ENCODE results near the gene FBXO38.

GRCh38 chr5:148385094-148385493 lies 1.3 kb downstream of the FBXO38 start:
- TF ChIP-seq, protein P1, sequence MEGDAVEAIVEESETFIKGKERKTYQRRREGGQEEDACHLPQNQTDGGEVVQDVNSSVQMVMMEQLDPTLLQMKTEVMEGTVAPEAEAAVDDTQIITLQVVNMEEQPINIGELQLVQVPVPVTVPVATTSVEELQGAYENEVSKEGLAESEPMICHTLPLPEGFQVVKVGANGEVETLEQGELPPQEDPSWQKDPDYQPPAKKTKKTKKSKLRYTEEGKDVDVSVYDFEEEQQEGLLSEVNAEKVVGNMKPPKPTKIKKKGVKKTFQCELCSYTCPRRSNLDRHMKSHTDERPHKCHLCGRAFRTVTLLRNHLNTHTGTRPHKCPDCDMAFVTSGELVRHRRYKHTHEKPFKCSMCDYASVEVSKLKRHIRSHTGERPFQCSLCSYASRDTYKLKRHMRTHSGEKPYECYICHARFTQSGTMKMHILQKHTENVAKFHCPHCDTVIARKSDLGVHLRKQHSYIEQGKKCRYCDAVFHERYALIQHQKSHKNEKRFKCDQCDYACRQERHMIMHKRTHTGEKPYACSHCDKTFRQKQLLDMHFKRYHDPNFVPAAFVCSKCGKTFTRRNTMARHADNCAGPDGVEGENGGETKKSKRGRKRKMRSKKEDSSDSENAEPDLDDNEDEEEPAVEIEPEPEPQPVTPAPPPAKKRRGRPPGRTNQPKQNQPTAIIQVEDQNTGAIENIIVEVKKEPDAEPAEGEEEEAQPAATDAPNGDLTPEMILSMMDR (IDR thresholded peaks at IDR 0.05): no peak
- no peak for TF ChIP-seq POLR2A (IDR thresholded peaks at IDR 0.05)

Data from breast epithelium (tissue), 3 donors.